Activated naive CD8-positive, alpha-beta T cell treated with anti-CD3 and anti-CD28 coated beads, Interleukin-2, amount 50 U/mL, for 24 hours (primary cell): Measurements from ENCODE around the gene ZNF586.
"Not testable (repeated sequence)": the region's sequence is repeated elsewhere in the genome, so short reads cannot be mapped to it uniquely, and the experiment has no call there.

Experiments used
- ATAC-seq: fragments of 150-1000 bp; cut with Tn5 transposase; one replicate; pipeline ENCODE4 v1.10.0; 2021
- DNase-seq: peaks from one replicate; pipeline ENCODE4 v3.0.0; 2021
- H3K27ac Mint-ChIP-seq: one replicate; pipeline ENCODE4 v1.8.0; 2021; ENCODE audit warnings: mild to moderate bottlenecking, mixed read lengths
- H3K27me3 Mint-ChIP-seq: one replicate; pipeline ENCODE4 v1.8.0; 2021; ENCODE audit warnings: mixed read lengths
- H3K36me3 Mint-ChIP-seq: one replicate; pipeline ENCODE4 v1.8.0; 2021; ENCODE audit warnings: low read depth, mixed read lengths
- H3K4me1 Mint-ChIP-seq: one replicate; pipeline ENCODE4 v1.8.0; 2021; ENCODE audit warnings: mixed read lengths
- H3K4me3 Mint-ChIP-seq: one replicate; pipeline ENCODE4 v1.8.0; 2021; ENCODE audit warnings: mild to moderate bottlenecking, moderate library complexity, mixed read lengths
- H3K9me3 Mint-ChIP-seq: one replicate; pipeline ENCODE4 v1.8.0; 2021; ENCODE audit warnings: mixed read lengths

ZNF586 gene

DNA sequence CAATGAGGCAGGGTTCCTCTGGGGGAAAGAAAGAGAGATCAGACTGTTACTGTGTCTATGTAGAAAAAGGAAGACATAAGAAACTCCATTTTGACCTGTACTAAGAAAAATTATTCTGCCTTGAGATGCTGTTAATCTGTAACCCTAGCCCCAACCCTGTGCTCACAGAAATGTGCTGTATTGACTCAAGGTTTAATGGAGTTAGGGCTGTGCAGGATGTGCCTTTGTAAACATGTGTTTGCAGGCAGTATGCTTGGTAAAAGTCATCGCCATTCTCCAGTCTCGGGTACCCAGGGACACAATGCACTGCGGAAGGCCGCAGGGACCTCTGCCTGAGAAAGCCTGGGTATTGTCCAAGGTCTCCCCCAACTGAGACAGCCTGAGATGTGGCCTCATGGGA, 54.1 kb downstream of the ZNF586 start:
- peaks cover 60% of the 10 kb centered on the region for H3K36me3 Mint-ChIP-seq
- peaks cover 59% of the 10 kb centered on the region for H3K4me1 Mint-ChIP-seq
- not testable (repeated sequence) for DNase-seq, H3K27me3 Mint-ChIP-seq, H3K9me3 Mint-ChIP-seq, ATAC-seq
- H3K4me3 Mint-ChIP-seq: peak overlapping the region; percentile 34
- H3K27ac Mint-ChIP-seq: peak overlapping the region; percentile 62

DNA sequence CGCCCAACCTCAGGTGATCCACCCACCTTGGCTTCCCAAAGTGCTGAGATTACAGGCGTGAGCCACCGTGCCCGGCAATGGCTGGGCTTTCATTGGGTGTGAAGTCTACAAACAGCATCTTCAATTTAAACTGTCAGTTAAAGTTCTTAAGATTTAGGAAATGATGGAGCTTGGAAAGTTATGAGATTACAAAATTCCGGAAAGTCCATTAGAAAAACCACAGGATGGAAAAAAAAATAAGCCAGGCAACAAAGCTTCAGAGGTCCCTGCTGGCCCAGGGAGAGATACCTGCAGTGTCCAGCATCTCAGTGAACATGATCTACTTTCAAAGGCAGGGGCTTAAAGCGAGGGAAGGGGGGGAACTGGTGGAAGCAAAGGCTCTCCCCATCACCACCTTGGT, 56.0 kb downstream of the ZNF586 start:
- no peaks in the 10 kb centered on the region for H3K27me3 Mint-ChIP-seq
- no peak overlapping the region for H3K27ac Mint-ChIP-seq
- peaks cover 66% of the 10 kb centered on the region for H3K36me3 Mint-ChIP-seq
- no peaks in the 10 kb centered on the region for H3K9me3 Mint-ChIP-seq
- DNase-seq (no peak), ATAC-seq (no peak)
- H3K4me3 Mint-ChIP-seq: no peak overlapping the region
- H3K4me1 Mint-ChIP-seq: peaks cover 52% of the 10 kb centered on the region

DNA sequence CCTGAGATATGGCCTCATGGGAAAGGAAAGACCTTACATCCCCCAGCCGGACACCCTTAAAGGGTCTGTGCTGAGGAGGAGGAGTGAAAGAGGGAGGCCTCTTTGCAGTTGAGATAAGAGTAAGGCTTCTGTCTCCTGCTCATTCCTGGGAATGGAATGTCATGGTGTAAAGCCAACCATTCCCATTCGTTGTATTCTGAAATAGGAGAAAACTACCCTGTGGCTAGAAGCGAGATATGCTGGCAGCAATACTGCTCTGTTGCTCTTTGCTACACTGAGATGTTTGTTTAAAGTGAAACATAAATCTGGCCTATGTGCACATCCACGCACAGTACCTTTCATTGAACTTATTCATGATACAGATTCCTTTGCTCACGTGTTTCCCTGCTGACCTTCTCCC, 59.8 kb downstream of the ZNF586 start:
- no peak overlapping the region for H3K4me3 Mint-ChIP-seq
- peaks cover 47% of the 10 kb centered on the region for H3K36me3 Mint-ChIP-seq
- H3K9me3 Mint-ChIP-seq: no peaks in the 10 kb centered on the region
- ATAC-seq (no peak), DNase-seq (no peak)
- H3K27ac Mint-ChIP-seq: no peak overlapping the region
- peaks cover 25% of the 10 kb centered on the region for H3K4me1 Mint-ChIP-seq
- H3K27me3 Mint-ChIP-seq: no peaks in the 10 kb centered on the region

DNA sequence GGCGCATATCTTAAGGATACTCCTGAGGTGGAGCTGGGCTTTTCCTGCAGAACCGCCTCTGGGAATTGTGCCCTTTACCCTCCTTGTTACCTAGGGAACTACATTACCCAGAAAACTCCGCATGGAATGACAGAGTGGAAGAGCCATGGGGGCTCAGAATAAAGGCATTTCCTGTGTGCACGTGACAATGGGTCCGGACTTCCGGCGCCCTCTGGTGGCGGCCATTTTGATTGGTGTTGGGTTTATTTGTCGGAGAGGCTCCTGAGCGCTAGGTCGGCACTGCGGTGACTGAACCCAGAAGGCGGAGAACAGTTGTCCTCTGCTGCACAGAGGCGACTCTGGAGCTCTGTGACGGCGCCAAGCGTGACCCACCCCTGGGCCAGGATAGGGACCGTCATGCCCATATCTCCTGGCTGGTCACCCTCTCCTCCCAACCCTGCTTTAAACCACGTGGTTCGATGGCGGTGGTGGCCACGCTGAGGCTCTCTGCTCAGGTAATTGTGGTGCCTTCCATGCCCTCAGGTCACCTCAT, 60.7 kb downstream of the ZNF586 start, which contains the start of gene ZNF587B:
Gene ZNF587B, plus strand, starts transcription at position 229 of the 532 bp plus-strand sequence. Its CDS starts 230 bp downstream, at position 459.
- peak within 1 kb of the TSS; percentile 31 for H3K27ac Mint-ChIP-seq
- ATAC-seq (no peak), DNase-seq (peak; percentile 41)
- H3K27me3 Mint-ChIP-seq: no peaks in the 10 kb centered on the region
- H3K36me3 Mint-ChIP-seq: peaks cover 43% of the 10 kb centered on the region
- H3K9me3 Mint-ChIP-seq: no peaks in the 10 kb centered on the region
- H3K4me1 Mint-ChIP-seq: peaks cover 21% of the 10 kb centered on the region
- H3K4me3 Mint-ChIP-seq: no peak within 1 kb of the TSS
